Caco-2 (cell line): ENCODE results near the gene ZYX. TPM values are rescaled to one million over a fixed set of nuclear protein-coding genes. Genes with fewer than 3 reads are reported as not detected.

Experiments
- BruUV-seq: library from RNA; stranded (reverse); fragments of 400-500 nt; replicated peaks from 2 replicates; lab custom pipeline; 2021; lab: Mats Ljungman, UMichigan
- CTCF ChIA-PET: fragments of 300-600 bp; sonication (Branson Sonifier 250); formaldehyde crosslinking; loops from one replicate; lab custom pipeline; 2022; ENCODE audit warnings: antibody characterized with exemption; lab: Charles Lee
- POLR2A ChIA-PET: fragments of 300-600 bp; sonication (Branson Sonifier 250); formaldehyde crosslinking; loops from one replicate; lab custom pipeline; 2022; ENCODE audit warnings: antibody characterized with exemption; lab: Charles Lee
- DNase-seq, 2 experiments: peaks; one replicate each; pipeline versions ENCODE4 v3.0.0 to v3.0.0-alpha.2; 2020 to 2022
- H3K27me3 ChIP-seq: replicated peaks from 2 replicates; pipeline ENCODE4 v1.6.0; 2011; ENCODE audit warnings: low read length; ENCODE audit not compliant: control insufficient read depth, insufficient read depth
- H3K36me3 ChIP-seq: 2 replicates; pipeline ENCODE4 v1.5.1; 2011; ENCODE audit warnings: low read length; ENCODE audit not compliant: control insufficient read depth, insufficient read depth
- H3K4me1 ChIP-seq: fragments of 250-450 bp; sonication (Bioruptor Pico); 2 replicates; pipeline ENCODE4 v1.5.1; 2020; ENCODE audit warnings: mild to moderate bottlenecking
- H3K4me3 ChIP-seq: 2 replicates; pipeline ENCODE4 v1.5.1; 2011; ENCODE audit warnings: low read depth, mild to moderate bottlenecking, control low read depth, low read length
- H3K9me3 ChIP-seq: fragments of 250-450 bp; sonication (Bioruptor Pico); 2 replicates; pipeline ENCODE4 v1.5.1; 2020; ENCODE audit warnings: mild to moderate bottlenecking, moderate library complexity
- H3K27ac Mint-ChIP-seq: one replicate; pipeline ENCODE4 v1.8.0; 2022; ENCODE audit warnings: mixed read lengths; ENCODE audit not compliant: unreplicated experiment
- H3K27me3 Mint-ChIP-seq: one replicate; pipeline ENCODE4 v1.8.0; 2022; ENCODE audit warnings: mixed read lengths; ENCODE audit not compliant: insufficient read depth, unreplicated experiment
- H3K36me3 Mint-ChIP-seq: one replicate; pipeline ENCODE4 v1.8.0; 2022; ENCODE audit warnings: mild to moderate bottlenecking, mixed read lengths; ENCODE audit not compliant: insufficient read depth, unreplicated experiment
- H3K4me1 Mint-ChIP-seq: one replicate; pipeline ENCODE4 v1.8.0; 2022; ENCODE audit warnings: low read depth, mixed read lengths; ENCODE audit not compliant: unreplicated experiment
- H3K4me3 Mint-ChIP-seq: one replicate; pipeline ENCODE4 v1.8.0; 2022; ENCODE audit warnings: mild to moderate bottlenecking, moderate library complexity, mixed read lengths; ENCODE audit not compliant: unreplicated experiment
- H3K9me3 Mint-ChIP-seq: one replicate; pipeline ENCODE4 v1.8.0; 2022; ENCODE audit warnings: mixed read lengths; ENCODE audit not compliant: unreplicated experiment
- CTCF ChIP-seq, 2 experiments: fragments of 200-600 bp in 1 of 2; IDR thresholded peaks; 1 replicate in 1 of 2; 2 replicates in 1 of 2; pipeline versions ENCODE4 v1.5.1 to v1.8.0; 2011 to 2022; ENCODE audit warnings: antibody characterized with exemption in 1 of 2, control low read depth in 1 of 2, inconsistent platforms in 1 of 2, low read depth in 1 of 2, low read length in 1 of 2, mild to moderate bottlenecking in 1 of 2, moderate library complexity in 1 of 2; ENCODE audit not compliant: insufficient read depth in 1 of 2, severe bottlenecking in 1 of 2, unreplicated experiment in 1 of 2
- intact Hi-C: fragments of 100-400 bp; cut with micrococcal nuclease; formaldehyde crosslinking; loops from one replicate; pipeline ENCODE4 v1.10.0; 2022; ENCODE audit not compliant: unreplicated experiment
- total RNA-seq: library from RNA; stranded (reverse); gene quantifications from 2 replicates; pipeline ENCODE4 v1.2.3, GENCODE V29; 2022

Gene ZYX
- total RNA-seq, 1 experiment from 2014 or later, result 147 TPM

- H3K4me3 ChIP-seq, result no peak overlapping the region
- CTCF ChIA-PET, result interaction anchor here (0.9 to 1.0 kb wide), 2 partner anchors 22 to 76 kb away, joined by 3 read pairs; no protein-coding TSS in a partner anchor
- TF ChIP-seq CTCF (IDR thresholded peaks at IDR 0.05; ENCODE audit: insufficient read depth in 1 of 2, low read depth in 1 of 2, low read length in 1 of 2, severe bottlenecking in 1 of 2, unreplicated experiment in 1 of 2), result no peak
Observed at GRCh38 chr7:143384661-143385631, 3.8 kb downstream of the ZYX start.

DNA sequence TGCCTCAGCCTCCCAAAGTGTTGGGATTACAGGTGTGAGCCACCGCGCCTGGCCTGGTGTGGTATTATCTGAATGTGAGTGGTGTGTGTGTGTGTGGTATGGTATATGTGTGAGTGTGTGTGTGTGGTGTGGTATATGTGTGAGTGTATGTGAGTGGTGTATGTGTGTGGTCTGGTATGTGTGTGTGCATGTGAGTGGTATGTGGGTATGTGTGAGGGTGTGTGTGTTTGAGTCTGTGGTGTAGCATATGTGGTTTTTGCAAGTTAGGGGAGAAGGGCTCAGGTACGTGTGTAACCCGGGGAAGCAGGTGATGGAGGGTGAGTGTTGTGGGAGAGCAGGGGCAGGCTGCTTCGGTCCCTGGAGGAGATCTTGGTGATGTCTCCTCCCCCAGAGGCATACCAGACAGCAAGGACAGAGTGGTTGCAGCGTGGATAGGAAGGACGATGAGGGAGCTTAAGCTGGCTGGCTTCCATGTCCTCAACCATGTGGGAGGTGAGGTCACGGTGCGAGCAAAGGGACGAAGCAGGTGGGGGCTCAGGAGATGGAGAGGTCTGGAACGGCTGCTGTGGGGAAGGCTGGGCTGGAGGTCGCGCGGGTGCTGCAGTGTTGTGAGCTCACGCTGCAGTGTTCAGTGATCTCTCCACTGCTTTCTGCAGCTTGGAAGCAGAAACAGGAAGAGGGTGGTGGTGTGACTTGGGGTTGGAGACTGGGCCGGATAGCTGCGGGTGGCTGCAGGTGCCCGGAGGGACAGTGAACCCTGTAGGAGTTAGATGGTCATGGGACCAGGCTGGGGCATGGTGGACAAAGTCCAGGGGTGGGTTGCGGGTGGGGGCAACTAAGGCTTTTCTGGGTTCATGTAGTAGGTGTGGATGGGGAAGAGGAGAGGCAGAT lies 5.0 kb downstream of the ZYX start:
- ChIA-PET CTCF (no interaction called here), POLR2A (no interaction called here)
- peaks cover 40% of the 10 kb centered on the region for H3K36me3 Mint-ChIP-seq
- no peak for DNase-seq
- H3K27ac Mint-ChIP-seq, result no peak overlapping the region
- Histone ChIP-seq H3K4me3 (no peak overlapping the region), H3K27me3 (no peaks in the 10 kb centered on the region), H3K9me3 (no peaks in the 10 kb centered on the region), H3K36me3 (peaks cover 7% of the 10 kb centered on the region; the same call in 1 of the 2 replicates), H3K4me1 (peaks cover 31% of the 10 kb centered on the region)
- TF ChIP-seq CTCF (IDR thresholded peaks at IDR 0.05; ENCODE audit: insufficient read depth in 1 of 2, low read depth in 1 of 2, low read length in 1 of 2, severe bottlenecking in 1 of 2, unreplicated experiment in 1 of 2), result no peak
- H3K27me3 Mint-ChIP-seq, result no peaks in the 10 kb centered on the region
- intact Hi-C loops, result no loop called here
- no peaks in the 10 kb centered on the region for H3K4me1 Mint-ChIP-seq
- H3K4me3 Mint-ChIP-seq, result no peak overlapping the region
- no peaks in the 10 kb centered on the region for H3K9me3 Mint-ChIP-seq
- BruUV-seq, result no TSS peak

More at GRCh38 chr7:143384661-143385631, 3.8 kb downstream of the ZYX start:
- no peaks in the 10 kb centered on the region for H3K27me3 Mint-ChIP-seq
- no peak overlapping the region for H3K4me3 Mint-ChIP-seq
- intact Hi-C loops, result no loop called here
- H3K36me3 ChIP-seq, result peaks cover 5% of the 10 kb centered on the region; the same call in 1 of the 2 replicates
- BruUV-seq, result no TSS peak
- peaks cover 1% of the 10 kb centered on the region for H3K4me1 Mint-ChIP-seq
- no peaks in the 10 kb centered on the region for H3K9me3 ChIP-seq
- H3K36me3 Mint-ChIP-seq, result peaks cover 31% of the 10 kb centered on the region
- POLR2A ChIA-PET, result no interaction called here
- no peak overlapping the region for H3K27ac Mint-ChIP-seq
- H3K9me3 Mint-ChIP-seq, result no peaks in the 10 kb centered on the region
- DNase-seq, result no peak
- peaks cover 31% of the 10 kb centered on the region for H3K4me1 ChIP-seq
- no peaks in the 10 kb centered on the region for H3K27me3 ChIP-seq
